H1 (cell line): ENCODE data around the gene DCTN1. TPM values are rescaled to one million over a fixed set of nuclear protein-coding genes. Genes with fewer than 3 reads are reported as not detected.

Experiments
- CTCF ChIA-PET: fragments of 300-600 bp; sonication (Branson Sonifier 250); formaldehyde crosslinking; loops from one replicate; lab custom pipeline; 2021; ENCODE audit not compliant: partially characterized antibody; lab: Charles Lee
- POLR2A ChIA-PET: fragments of 300-600 bp; sonication (Branson Sonifier 250); formaldehyde crosslinking; loops from one replicate; lab custom pipeline; 2021; ENCODE audit warnings: inconsistent platforms; ENCODE audit not compliant: partially characterized antibody; lab: Charles Lee
- DNase-seq, 2 experiments: peaks; one replicate each; pipeline versions ENCODE4 v3.0.0 to v3.0.0-alpha.2; 2010 to 2022; ENCODE audit warnings: low spot score in 2 of 2, low read depth in 1 of 2, mixed read lengths in 1 of 2
- FAIRE-seq: peaks from 2 replicates; lab custom pipeline; 2011; peaks lifted over from hg19 to GRCh38; lab: Jason Lieb, UNC
- H2AFZ ChIP-seq: 2 replicates; pipeline ENCODE4 v1.8.1; 2012; ENCODE audit warnings: low read length, inconsistent platforms
- H2AK5ac ChIP-seq: 2 replicates; pipeline ENCODE4 v1.6.1; 2013; ENCODE audit warnings: low read depth, low read length
- H2BK120ac ChIP-seq: replicated peaks from 2 replicates; pipeline ENCODE3; 2013; ENCODE audit warnings: low read depth, low read length, inconsistent platforms
- H2BK12ac ChIP-seq: 2 replicates; pipeline ENCODE4 v1.6.1; 2013; ENCODE audit warnings: low read depth, low read length
- H2BK15ac ChIP-seq: 2 replicates; pipeline ENCODE4 v1.6.1; 2013; ENCODE audit warnings: low read length
- H2BK20ac ChIP-seq: 2 replicates; pipeline ENCODE4 v1.6.1; 2013; ENCODE audit warnings: low read length
- H2BK5ac ChIP-seq: 2 replicates; pipeline ENCODE4 v1.6.1; 2013; ENCODE audit warnings: low read depth, low read length
- H3K14ac ChIP-seq: 2 replicates; pipeline ENCODE4 v1.6.1; 2013; ENCODE audit warnings: inconsistent platforms; ENCODE audit not compliant: insufficient read length
- H3K18ac ChIP-seq: 2 replicates; pipeline ENCODE4 v1.6.1; 2013; ENCODE audit warnings: low read length; ENCODE audit errors: extremely low read depth
- H3K23ac ChIP-seq: 2 replicates; pipeline ENCODE4 v1.6.1; 2013; ENCODE audit warnings: inconsistent platforms; ENCODE audit not compliant: insufficient read length
- H3K23me2 ChIP-seq: 2 replicates; pipeline ENCODE4 v1.6.1; 2013; ENCODE audit warnings: low read depth, low read length
- H3K27ac ChIP-seq: 2 replicates; pipeline ENCODE4 v1.6.1; 2011; ENCODE audit warnings: low read depth, low read length, inconsistent platforms
- H3K27me3 ChIP-seq, 4 experiments: replicated peaks in 1 of 4; 1 replicate in 1 of 4; 2 replicates in 3 of 4; pipeline versions ENCODE4 v1.6.1 to v1.8.1; 2011 to 2013; ENCODE audit warnings: low read length in 3 of 4, mild to moderate bottlenecking in 3 of 4, inconsistent platforms in 2 of 4, mixed read lengths in 2 of 4, moderate library complexity in 1 of 4; ENCODE audit not compliant: control insufficient read depth in 3 of 4, insufficient read depth in 3 of 4; ENCODE audit errors: extremely low read depth in 1 of 4
- H3K36me3 ChIP-seq, 4 experiments: 2 replicates each; pipeline versions ENCODE4 v1.6.1 to v1.8.1; 2011 to 2013; ENCODE audit warnings: mild to moderate bottlenecking in 4 of 4, low read length in 3 of 4, moderate library complexity in 2 of 4, control low read depth in 1 of 4, inconsistent platforms in 1 of 4; ENCODE audit not compliant: insufficient read depth in 4 of 4, control insufficient read depth in 2 of 4
- H3K4ac ChIP-seq: replicated peaks from 2 replicates; pipeline ENCODE3; 2013; ENCODE audit warnings: low read length, low read depth, mixed read lengths, inconsistent platforms; ENCODE audit not compliant: insufficient read length
- H3K4me1 ChIP-seq, 4 experiments: replicated peaks in 1 of 4; 1 replicate in 1 of 4; 2 replicates in 3 of 4; pipeline versions ENCODE4 v1.6.1 to v1.8.1; 2011 to 2013; ENCODE audit warnings: low read length in 3 of 4, inconsistent platforms in 2 of 4, mixed read lengths in 1 of 4; ENCODE audit not compliant: insufficient read depth in 4 of 4, control insufficient read depth in 3 of 4
- H3K4me2 ChIP-seq, 2 experiments: 2 replicates each; pipeline versions ENCODE4 v1.6.1 to v1.8.1; 2011 to 2013; ENCODE audit warnings: low read depth in 2 of 2, low read length in 2 of 2, control low read depth in 1 of 2, inconsistent platforms in 1 of 2, mild to moderate bottlenecking in 1 of 2; ENCODE audit not compliant: insufficient read depth in 1 of 2
- H3K4me3 ChIP-seq, 4 experiments: fragments of 200-600, 300-600 bp in 1 of 4; sonication (generic), shearing (Covaris generic), sonication (Bioruptor Twin) in 1 of 4; 2 replicates each; pipeline versions ENCODE4 v1.5.1 to v1.8.1; 2011 to 2016; ENCODE audit warnings: low read length in 4 of 4, low read depth in 3 of 4, control low read depth in 2 of 4, inconsistent platforms in 2 of 4, mild to moderate bottlenecking in 2 of 4, mixed read lengths in 1 of 4, moderate library complexity in 1 of 4; ENCODE audit not compliant: insufficient read depth in 2 of 4; ENCODE audit errors: extremely low read depth in 1 of 4
- H3K56ac ChIP-seq: replicated peaks from 2 replicates; pipeline ENCODE3; 2013; ENCODE audit warnings: low read depth, mild to moderate bottlenecking, mixed read lengths, low read length, inconsistent platforms; ENCODE audit not compliant: insufficient read length
- H3K79me1 ChIP-seq: 2 replicates; pipeline ENCODE4 v1.6.1; 2013; ENCODE audit warnings: low read depth, low read length, control low read depth
- H3K79me2 ChIP-seq, 2 experiments: 2 replicates each; pipeline versions ENCODE4 v1.6.1 to v1.8.1; 2012 to 2013; ENCODE audit warnings: low read length in 2 of 2, mild to moderate bottlenecking in 2 of 2, inconsistent platforms in 1 of 2; ENCODE audit not compliant: insufficient read depth in 2 of 2, control insufficient read depth in 1 of 2
- H3K9ac ChIP-seq, 4 experiments: replicated peaks in 1 of 4; 1 replicate in 1 of 4; 2 replicates in 3 of 4; pipeline versions ENCODE4 v1.6.1 to v1.8.1; 2011 to 2013; ENCODE audit warnings: low read depth in 3 of 4, low read length in 3 of 4, control low read depth in 2 of 4, mild to moderate bottlenecking in 2 of 4, moderate library complexity in 2 of 4, inconsistent platforms in 1 of 4; ENCODE audit errors: extremely low read depth in 1 of 4
- H3K9me3 ChIP-seq, 2 experiments: 2 replicates each; pipeline versions ENCODE4 v1.6.1 to v1.8.1; 2012 to 2013; ENCODE audit warnings: mild to moderate bottlenecking in 2 of 2, moderate library complexity in 2 of 2, control low read depth in 1 of 2, inconsistent platforms in 1 of 2, low read depth in 1 of 2, low read length in 1 of 2, mixed read lengths in 1 of 2; ENCODE audit not compliant: insufficient read depth in 2 of 2
- H4K20me1 ChIP-seq, 2 experiments: replicated peaks in 1 of 2; 2 replicates each; pipeline versions ENCODE3 to v1.8.1; 2011 to 2013; ENCODE audit warnings: inconsistent platforms in 2 of 2, low read length in 2 of 2, mild to moderate bottlenecking in 1 of 2; ENCODE audit not compliant: insufficient read depth in 2 of 2, control insufficient read depth in 1 of 2
- H4K5ac ChIP-seq: 2 replicates; pipeline ENCODE4 v1.6.1; 2013; ENCODE audit warnings: low read length, low read depth, mixed read lengths, inconsistent platforms; ENCODE audit not compliant: insufficient read length
- H4K8ac ChIP-seq: 2 replicates; pipeline ENCODE4 v1.8.0; 2013; ENCODE audit warnings: mild to moderate bottlenecking, moderate library complexity, low read length, inconsistent platforms; ENCODE audit not compliant: insufficient read depth; ENCODE audit errors: extremely low read depth
- H4K91ac ChIP-seq: replicated peaks from 2 replicates; pipeline ENCODE3; 2013; ENCODE audit warnings: low read length, mixed read lengths, inconsistent platforms; ENCODE audit not compliant: insufficient read length
- ATF3 ChIP-seq: IDR thresholded peaks from 2 replicates; pipeline ENCODE4 v1.6.1; 2011; ENCODE audit warnings: low read depth, mild to moderate bottlenecking, low read length; ENCODE audit not compliant: insufficient read depth
- NANOG ChIP-seq: IDR thresholded peaks from 2 replicates; pipeline ENCODE4 v1.6.1; 2011; ENCODE audit warnings: low read length, low read depth, mild to moderate bottlenecking, inconsistent platforms; ENCODE audit not compliant: insufficient read depth, poor library complexity, severe bottlenecking
- polyA plus RNA-seq, 7 experiments: library from polyadenylated mRNA; depleted of rRNA in 3 of 7; stranded (reverse) in 5 of 7; unstranded in 2 of 7; fragments of >200 nt in 5 of 7; fragments of 200-250 nt in 2 of 7; gene quantifications; 1 replicate in 5 of 7; 2 replicates in 1 of 7; 4 replicates in 1 of 7; pipeline versions ENCODE4 v1.2.1 to v1.2.3, GENCODE V29; 2011 to 2013; ENCODE audit warnings: missing spikeins in 2 of 7, mixed read lengths in 2 of 7
- total RNA-seq: library from RNA; stranded (reverse); fragmentation: NEBNext Ultra II Directional; extraction: Animal tissue kit (Norgen Biotek cat#: 25700); gene quantifications from 2 replicates; pipeline ENCODE4 v1.2.1, GENCODE V29; 2021

Gene DCTN1
- total and polyA plus RNA-seq, 2 of the 8 experiments (the other 6 are each of a cell fraction or from before 2014, with no cell fraction given): 105 to 162 TPM

- Histone ChIP-seq H3K27me3 (no peaks in the 10 kb centered on the region), H2AK5ac (no peak overlapping the region), H3K23ac (no peak overlapping the region), H4K5ac (no peak overlapping the region), H3K56ac (no peak overlapping the region), H4K91ac (no peak overlapping the region), H3K9me3 (no peaks in the 10 kb centered on the region), H3K27ac (no peak overlapping the region), H3K79me2 (no peaks in the 10 kb centered on the region), H3K4me1 (peaks cover 0 to 2% (median 0%) of the 10 kb centered on the region in 4 experiments; a peak in 2 of 7 replicates), H4K20me1 (peaks cover 0 to 3% of the 10 kb centered on the region in 2 experiments), H2BK12ac (no peak overlapping the region), H2BK5ac (no peak overlapping the region), H3K79me1 (no peaks in the 10 kb centered on the region; the same call in 1 of the 2 replicates), H3K36me3 (peaks cover 25 to 51% (median 38%) of the 10 kb centered on the region in 4 experiments), H2AFZ (no peak overlapping the region), H3K14ac (no peak overlapping the region), H3K9ac (no peak overlapping the region), H3K4me2 (no peak overlapping the region), H2BK120ac (no peak overlapping the region), H3K4ac (no peak overlapping the region), H2BK20ac (no peak overlapping the region), H2BK15ac (no peak overlapping the region), H3K4me3 (no peak overlapping the region), H3K23me2 (no peaks in the 10 kb centered on the region), H4K8ac (no peak overlapping the region), H3K18ac (no peak overlapping the region)
- no peak for FAIRE-seq
- no peak for TF ChIP-seq ATF3
- TF ChIP-seq NANOG: peak; percentile 61
- DNase-seq: no peak
- CTCF ChIA-PET: interaction anchor here (0.9 to 3.6 kb wide), 6 partner anchors 10 to 108 kb away, joined by 3 to 27 read pairs (median 4); no protein-coding TSS in a partner anchor
- POLR2A ChIA-PET: interaction anchor here (0.9 to 3.4 kb wide), 6 partner anchors 8 to 65 kb away, joined by 3 to 18 read pairs (median 6); no protein-coding TSS in a partner anchor
Measured at GRCh38 chr2:74357627-74358026, 22.5 kb downstream of the DCTN1 start.
